ENCODE measurements around the gene SPAM1.
A peak's percentile ranks its signal among the peaks of the same experiment; 100 is the strongest.

Gene SPAM1

GRCh38 chr7:123901101-123901500 lies 23.9 kb upstream of the SPAM1 start:
- no peaks in the 10 kb centered on the region for H3K4me1 ChIP-seq (ENCODE audit: control extremely low read depth in 1 of 4, control insufficient read depth in 4 of 4, insufficient read depth in 4 of 4, low read length in 3 of 4)
- 100% methylated on average over 1 of the region's 1 CpG for WGBS (ENCODE audit: insufficient coverage)
- no peaks in the 10 kb centered on the region for H3K36me3 ChIP-seq (ENCODE audit: control insufficient read depth in 4 of 4, insufficient read depth in 4 of 4, low read length in 3 of 4)
- ChIA-PET CTCF (no interaction called here), POLR2A (no interaction called here)
- H3K27ac ChIP-seq (ENCODE audit: insufficient read depth in 1 of 2, low read depth in 1 of 2, low read length in 2 of 2, poor library complexity in 1 of 2, severe bottlenecking in 2 of 2), result no peak overlapping the region
- H3K4me3 ChIP-seq (ENCODE audit: control insufficient read depth in 1 of 7, extremely low read depth in 1 of 7, insufficient read depth in 4 of 7, low read depth in 2 of 7, low read length in 6 of 7), result no peak overlapping the region
- no peak for DNase-seq
- peaks cover 0 to 1% (median 0%) of the 10 kb centered on the region in 5 experiments for H3K9me3 ChIP-seq (ENCODE audit: control extremely low read depth in 1 of 5, control insufficient read depth in 4 of 5, insufficient read depth in 2 of 5, low read depth in 1 of 5, low read length in 4 of 5)
- H3K27me3 ChIP-seq (replicated peaks in 2 of 5; ENCODE audit: control insufficient read depth in 4 of 5, insufficient read depth in 5 of 5, low read length in 4 of 5), result no peaks in the 10 kb centered on the region

- Histone ChIP-seq H3K27ac (ENCODE audit: insufficient read depth in 1 of 2, low read depth in 1 of 2, low read length in 2 of 2, poor library complexity in 1 of 2, severe bottlenecking in 2 of 2) (no peak overlapping the region), H3K36me3 (ENCODE audit: control insufficient read depth in 4 of 4, insufficient read depth in 4 of 4, low read length in 3 of 4) (no peaks in the 10 kb centered on the region), H3K4me1 (ENCODE audit: control extremely low read depth in 1 of 4, control insufficient read depth in 4 of 4, insufficient read depth in 4 of 4, low read length in 3 of 4) (no peaks in the 10 kb centered on the region), H3K4me3 (ENCODE audit: control insufficient read depth in 1 of 7, extremely low read depth in 1 of 7, insufficient read depth in 4 of 7, low read depth in 2 of 7, low read length in 6 of 7) (no peak overlapping the region), H3K27me3 (replicated peaks in 2 of 5; ENCODE audit: control insufficient read depth in 4 of 5, insufficient read depth in 5 of 5, low read length in 4 of 5) (no peaks in the 10 kb centered on the region), H3K9me3 (ENCODE audit: control extremely low read depth in 1 of 5, control insufficient read depth in 4 of 5, insufficient read depth in 2 of 5, low read depth in 1 of 5, low read length in 4 of 5) (peaks cover 0 to 1% (median 0%) of the 10 kb centered on the region in 5 experiments)
- ChIA-PET CTCF (no interaction called here), POLR2A (no interaction called here)
- DNase-seq, result no peak
Measured at GRCh38 chr7:123905714-123906113, 19.3 kb upstream of the SPAM1 start.

GRCh38 chr7:123916240-123916724 lies 8.8 kb upstream of the SPAM1 start:
- Histone ChIP-seq H3K36me3 (ENCODE audit: control insufficient read depth in 4 of 4, insufficient read depth in 4 of 4, low read length in 3 of 4) (no peaks in the 10 kb centered on the region), H3K9me3 (ENCODE audit: control extremely low read depth in 1 of 5, control insufficient read depth in 4 of 5, insufficient read depth in 2 of 5, low read depth in 1 of 5, low read length in 4 of 5) (no peaks in the 10 kb centered on the region), H3K4me3 (ENCODE audit: control insufficient read depth in 1 of 7, extremely low read depth in 1 of 7, insufficient read depth in 4 of 7, low read depth in 2 of 7, low read length in 6 of 7) (no peak overlapping the region), H3K4me1 (ENCODE audit: control extremely low read depth in 1 of 4, control insufficient read depth in 4 of 4, insufficient read depth in 4 of 4, low read length in 3 of 4) (no peaks in the 10 kb centered on the region), H3K27ac (ENCODE audit: insufficient read depth in 1 of 2, low read depth in 1 of 2, low read length in 2 of 2, poor library complexity in 1 of 2, severe bottlenecking in 2 of 2) (no peak overlapping the region), H3K27me3 (replicated peaks in 2 of 5; ENCODE audit: control insufficient read depth in 4 of 5, insufficient read depth in 5 of 5, low read length in 4 of 5) (no peaks in the 10 kb centered on the region)
- POLR2A ChIA-PET, result no interaction called here
- peak; percentile 5 to 17 (median 16) for DNase-seq
- 50% methylated on average over 2 of the region's 2 CpGs for WGBS (ENCODE audit: insufficient coverage)
- CTCF ChIA-PET, result no interaction called here

- Histone ChIP-seq H3K36me3 (ENCODE audit: control insufficient read depth in 4 of 4, insufficient read depth in 4 of 4, low read length in 3 of 4) (no peaks in the 10 kb centered on the region), H3K9me3 (ENCODE audit: control extremely low read depth in 1 of 5, control insufficient read depth in 4 of 5, insufficient read depth in 2 of 5, low read depth in 1 of 5, low read length in 4 of 5) (no peaks in the 10 kb centered on the region), H3K4me1 (ENCODE audit: control extremely low read depth in 1 of 4, control insufficient read depth in 4 of 4, insufficient read depth in 4 of 4, low read length in 3 of 4) (no peaks in the 10 kb centered on the region), H3K27me3 (replicated peaks in 2 of 5; ENCODE audit: control insufficient read depth in 4 of 5, insufficient read depth in 5 of 5, low read length in 4 of 5) (no peaks in the 10 kb centered on the region), H3K27ac (ENCODE audit: insufficient read depth in 1 of 2, low read depth in 1 of 2, low read length in 2 of 2, poor library complexity in 1 of 2, severe bottlenecking in 2 of 2) (no peak overlapping the region), H3K4me3 (ENCODE audit: control insufficient read depth in 1 of 7, extremely low read depth in 1 of 7, insufficient read depth in 4 of 7, low read depth in 2 of 7, low read length in 6 of 7) (no peak overlapping the region)
- POLR2A ChIA-PET, result no interaction called here
- CTCF ChIA-PET, result no interaction called here
- no peak for DNase-seq
- 98% methylated on average over 9 of the region's 12 CpGs for WGBS (ENCODE audit: insufficient coverage)
Measured at GRCh38 chr7:123917878-123918277, 7.2 kb upstream of the SPAM1 start.

GRCh38 chr7:123918309-123918708 lies 6.7 kb upstream of the SPAM1 start:
- H3K36me3 ChIP-seq (ENCODE audit: control insufficient read depth in 4 of 4, insufficient read depth in 4 of 4, low read length in 3 of 4), result no peaks in the 10 kb centered on the region
- no peak overlapping the region for H3K4me3 ChIP-seq (ENCODE audit: control insufficient read depth in 1 of 7, extremely low read depth in 1 of 7, insufficient read depth in 4 of 7, low read depth in 2 of 7, low read length in 6 of 7)
- H3K4me1 ChIP-seq (ENCODE audit: control extremely low read depth in 1 of 4, control insufficient read depth in 4 of 4, insufficient read depth in 4 of 4, low read length in 3 of 4), result no peaks in the 10 kb centered on the region
- 89% methylated on average over 8 of the region's 8 CpGs for WGBS (ENCODE audit: insufficient coverage)
- no peaks in the 10 kb centered on the region for H3K9me3 ChIP-seq (ENCODE audit: control extremely low read depth in 1 of 5, control insufficient read depth in 4 of 5, insufficient read depth in 2 of 5, low read depth in 1 of 5, low read length in 4 of 5)
- CTCF ChIA-PET, result no interaction called here
- no peak overlapping the region for H3K27ac ChIP-seq (ENCODE audit: insufficient read depth in 1 of 2, low read depth in 1 of 2, low read length in 2 of 2, poor library complexity in 1 of 2, severe bottlenecking in 2 of 2)
- DNase-seq, result no peak
- no peaks in the 10 kb centered on the region for H3K27me3 ChIP-seq (replicated peaks in 2 of 5; ENCODE audit: control insufficient read depth in 4 of 5, insufficient read depth in 5 of 5, low read length in 4 of 5)
- POLR2A ChIA-PET, result no interaction called here

- H3K9me3 ChIP-seq (ENCODE audit: control extremely low read depth in 1 of 5, control insufficient read depth in 4 of 5, insufficient read depth in 2 of 5, low read depth in 1 of 5, low read length in 4 of 5), result no peaks in the 10 kb centered on the region
- no peak overlapping the region for H3K4me3 ChIP-seq (ENCODE audit: control insufficient read depth in 1 of 7, extremely low read depth in 1 of 7, insufficient read depth in 4 of 7, low read depth in 2 of 7, low read length in 6 of 7)
- ChIA-PET POLR2A (no interaction called here), CTCF (no interaction called here)
- WGBS (ENCODE audit: insufficient coverage), result 92% methylated on average over 4 of the region's 4 CpGs
- no peaks in the 10 kb centered on the region for H3K27me3 ChIP-seq (replicated peaks in 2 of 5; ENCODE audit: control insufficient read depth in 4 of 5, insufficient read depth in 5 of 5, low read length in 4 of 5)
- no peaks in the 10 kb centered on the region for H3K36me3 ChIP-seq (ENCODE audit: control insufficient read depth in 4 of 4, insufficient read depth in 4 of 4, low read length in 3 of 4)
- H3K27ac ChIP-seq (ENCODE audit: insufficient read depth in 1 of 2, low read depth in 1 of 2, low read length in 2 of 2, poor library complexity in 1 of 2, severe bottlenecking in 2 of 2), result no peak overlapping the region
- H3K4me1 ChIP-seq (ENCODE audit: control extremely low read depth in 1 of 4, control insufficient read depth in 4 of 4, insufficient read depth in 4 of 4, low read length in 3 of 4), result no peaks in the 10 kb centered on the region
- DNase-seq, result no peak
Measured at GRCh38 chr7:123923599-123923998, 1.4 kb upstream of the SPAM1 start.

GRCh38 chr7:123929107-123929506 lies 4.1 kb downstream of the SPAM1 start:
- ChIA-PET CTCF (no interaction called here), POLR2A (no interaction called here)
- H3K4me3 ChIP-seq (ENCODE audit: control insufficient read depth in 1 of 7, extremely low read depth in 1 of 7, insufficient read depth in 4 of 7, low read depth in 2 of 7, low read length in 6 of 7), result no peak overlapping the region
- no peaks in the 10 kb centered on the region for H3K36me3 ChIP-seq (ENCODE audit: control insufficient read depth in 4 of 4, insufficient read depth in 4 of 4, low read length in 3 of 4)
- no peak for DNase-seq
- no peaks in the 10 kb centered on the region for H3K9me3 ChIP-seq (ENCODE audit: control extremely low read depth in 1 of 5, control insufficient read depth in 4 of 5, insufficient read depth in 2 of 5, low read depth in 1 of 5, low read length in 4 of 5)
- H3K4me1 ChIP-seq (ENCODE audit: control extremely low read depth in 1 of 4, control insufficient read depth in 4 of 4, insufficient read depth in 4 of 4, low read length in 3 of 4), result no peaks in the 10 kb centered on the region
- H3K27me3 ChIP-seq (replicated peaks in 2 of 5; ENCODE audit: control insufficient read depth in 4 of 5, insufficient read depth in 5 of 5, low read length in 4 of 5), result no peaks in the 10 kb centered on the region
- no peak overlapping the region for H3K27ac ChIP-seq (ENCODE audit: insufficient read depth in 1 of 2, low read depth in 1 of 2, low read length in 2 of 2, poor library complexity in 1 of 2, severe bottlenecking in 2 of 2)

- H3K27ac ChIP-seq (ENCODE audit: insufficient read depth in 1 of 2, low read depth in 1 of 2, low read length in 2 of 2, poor library complexity in 1 of 2, severe bottlenecking in 2 of 2), result no peak overlapping the region
- POLR2A ChIA-PET, result no interaction called here
- WGBS (ENCODE audit: insufficient coverage), result 84% methylated on average over 2 of the region's 2 CpGs
- H3K36me3 ChIP-seq (ENCODE audit: control insufficient read depth in 4 of 4, insufficient read depth in 4 of 4, low read length in 3 of 4), result no peaks in the 10 kb centered on the region
- DNase-seq, result no peak
- no peaks in the 10 kb centered on the region for H3K27me3 ChIP-seq (replicated peaks in 2 of 5; ENCODE audit: control insufficient read depth in 4 of 5, insufficient read depth in 5 of 5, low read length in 4 of 5)
- H3K4me3 ChIP-seq (ENCODE audit: control insufficient read depth in 1 of 7, extremely low read depth in 1 of 7, insufficient read depth in 4 of 7, low read depth in 2 of 7, low read length in 6 of 7), result no peak overlapping the region
- no peaks in the 10 kb centered on the region for H3K4me1 ChIP-seq (ENCODE audit: control extremely low read depth in 1 of 4, control insufficient read depth in 4 of 4, insufficient read depth in 4 of 4, low read length in 3 of 4)
- H3K9me3 ChIP-seq (ENCODE audit: control extremely low read depth in 1 of 5, control insufficient read depth in 4 of 5, insufficient read depth in 2 of 5, low read depth in 1 of 5, low read length in 4 of 5), result no peaks in the 10 kb centered on the region
- CTCF ChIA-PET, result no interaction called here
Measured at GRCh38 chr7:123929655-123930054, 4.6 kb downstream of the SPAM1 start.
